Keratinocyte (primary cell): Measurements from ENCODE around the gene ATP1B2. TPM values are rescaled to one million over a fixed set of nuclear protein-coding genes. Genes with fewer than 3 reads are reported as not detected.
A peak's percentile ranks its signal among the peaks of the same experiment; 100 is the strongest.

ENCODE experiments used
- DNase-seq: peaks from one replicate; pipeline ENCODE4 v3.0.0-alpha.2; 2011; ENCODE audit warnings: low read depth, missing footprints, low spot score
- FAIRE-seq: peaks from 2 replicates; lab custom pipeline; 2011; peaks lifted over from hg19 to GRCh38; lab: Jason Lieb, UNC
- H2AFZ ChIP-seq: 2 replicates; pipeline ENCODE4 v1.6.0; 2012; ENCODE audit warnings: low read length, control low read depth, inconsistent platforms; ENCODE audit not compliant: control insufficient read depth
- H3K27ac ChIP-seq: 2 replicates; pipeline ENCODE4 v1.5.1; 2011; ENCODE audit warnings: low read length; ENCODE audit not compliant: control insufficient read depth, insufficient read depth
- H3K27me3 ChIP-seq: 3 replicates; pipeline ENCODE4 v1.6.0; 2011; ENCODE audit warnings: low read length; ENCODE audit not compliant: control insufficient read depth, insufficient read depth; ENCODE audit errors: extremely low read depth
- H3K36me3 ChIP-seq, 2 experiments: 2 replicates in 1 of 2; 3 replicates in 1 of 2; pipeline ENCODE4 v1.5.1; 2011; ENCODE audit warnings: low read length in 2 of 2, mild to moderate bottlenecking in 1 of 2; ENCODE audit not compliant: control insufficient read depth in 2 of 2, insufficient read depth in 2 of 2; ENCODE audit errors: extremely low read depth in 1 of 2
- H3K4me1 ChIP-seq: 3 replicates; pipeline ENCODE4 v1.5.1; 2011; ENCODE audit warnings: low read length; ENCODE audit not compliant: control insufficient read depth, insufficient read depth; ENCODE audit errors: extremely low read depth
- H3K4me2 ChIP-seq: 3 replicates; pipeline ENCODE4 v1.6.0; 2011; ENCODE audit warnings: low read depth, low read length; ENCODE audit not compliant: control insufficient read depth, insufficient read depth; ENCODE audit errors: extremely low read depth
- H3K4me3 ChIP-seq, 3 experiments: fragments of 200-600 bp in 1 of 3; sonication (generic) in 1 of 3; 2 replicates in 2 of 3; 3 replicates in 1 of 3; pipeline ENCODE4 v1.5.1; 2011 to 2016; ENCODE audit warnings: low read length in 3 of 3, mild to moderate bottlenecking in 3 of 3, control low read depth in 2 of 3, inconsistent platforms in 1 of 3, low read depth in 1 of 3, mixed read lengths in 1 of 3, mixed run types in 1 of 3, moderate library complexity in 1 of 3; ENCODE audit not compliant: control insufficient read depth in 2 of 3, insufficient read depth in 2 of 3; ENCODE audit errors: extremely low read depth in 1 of 3
- H3K79me2 ChIP-seq: 2 replicates; pipeline ENCODE4 v1.6.0; 2012; ENCODE audit warnings: low read length; ENCODE audit not compliant: control insufficient read depth, insufficient read depth
- H3K9ac ChIP-seq: 3 replicates; pipeline ENCODE4 v1.6.0; 2011; ENCODE audit warnings: low read length; ENCODE audit not compliant: control insufficient read depth, insufficient read depth; ENCODE audit errors: extremely low read depth
- H3K9me1 ChIP-seq: 3 replicates; pipeline ENCODE4 v1.6.0; 2011; ENCODE audit warnings: low read length; ENCODE audit not compliant: control insufficient read depth, insufficient read depth; ENCODE audit errors: extremely low read depth
- H3K9me3 ChIP-seq: 2 replicates; pipeline ENCODE4 v1.5.1; 2012; ENCODE audit warnings: low read depth, low read length; ENCODE audit not compliant: control insufficient read depth
- H4K20me1 ChIP-seq: 3 replicates; pipeline ENCODE4 v1.6.0; 2011; ENCODE audit warnings: low read length; ENCODE audit not compliant: control insufficient read depth, insufficient read depth; ENCODE audit errors: extremely low read depth
- CTCF ChIP-seq, 3 experiments: IDR thresholded peaks in 1 of 3; conservative IDR thresholded peaks in 1 of 3; optimal IDR thresholded peaks in 1 of 3; 2 replicates in 2 of 3; 3 replicates in 1 of 3; pipeline versions ENCODE3 to v1.5.1; 2011; ENCODE audit warnings: low read length in 3 of 3, mild to moderate bottlenecking in 3 of 3, moderate library complexity in 2 of 3, control low read depth in 1 of 3, inconsistent platforms in 1 of 3; ENCODE audit not compliant: insufficient read depth in 2 of 3; ENCODE audit errors: extremely low read depth in 1 of 3
- EZH2 ChIP-seq: IDR thresholded peaks from one replicate; pipeline ENCODE4 v1.6.1; 2012; ENCODE audit warnings: inconsistent platforms, mild to moderate bottlenecking, low read length, moderate library complexity
- dilution Hi-C: fragments of 300-500 bp; cut with MboI; formaldehyde crosslinking; loops from one replicate; pipeline ENCODE4 v1.7.0; 2020; ENCODE audit warnings: low sequenced_read_pairs; ENCODE audit not compliant: extremely low pct_ligation_motif_present
- polyA plus RNA-seq, 5 experiments: library from polyadenylated mRNA; depleted of rRNA in 3 of 5; stranded (reverse) in 3 of 5; stranded (forward) in 1 of 5; unstranded in 1 of 5; fragments of >200 nt; gene quantifications; 1 replicate in 1 of 5; 2 replicates in 3 of 5; 3 replicates in 1 of 5; pipeline versions ENCODE4 v1.2.1 to v1.2.3, GENCODE V29; 2011 to 2012; ENCODE audit warnings: missing spikeins in 2 of 5, low read depth in 1 of 5, low replicate concordance in 1 of 5

ATP1B2 gene
- polyA plus RNA-seq, 1 donor (not counting 4 experiments of a cell fraction or from before 2014, with no cell fraction given), result not detected

- H3K27ac ChIP-seq, result peak within 1 kb of the TSS; percentile 97
- TF ChIP-seq CTCF (optimal IDR thresholded peaks at IDR 0.05 in 1 of 3, IDR thresholded peaks at IDR 0.05 in 1 of 3, conservative IDR thresholded peaks at IDR 0.05 in 1 of 3; ENCODE audit: extremely low read depth in 1 of 3, insufficient read depth in 2 of 3, low read length in 3 of 3), result peak; percentile 85 to 95 (median 91)
- no peak for TF ChIP-seq EZH2
- H3K4me1 ChIP-seq, result peaks cover 18% of the 10 kb centered on the region
- peaks cover 2% of the 10 kb centered on the region for H3K9me1 ChIP-seq
- H3K27me3 ChIP-seq, result no peaks in the 10 kb centered on the region
- H3K36me3 ChIP-seq, result peaks cover 7% of the 10 kb centered on the region in 2 experiments
- FAIRE-seq (peak; percentile 69), DNase-seq (peak; percentile 83)
- H4K20me1 ChIP-seq, result no peaks in the 10 kb centered on the region
- H3K4me2 ChIP-seq, result peak within 1 kb of the TSS; percentile 99
- peaks cover 46% of the 10 kb centered on the region for H3K79me2 ChIP-seq
- peak within 1 kb of the TSS; percentile 100 for H3K9ac ChIP-seq
- peak within 1 kb of the TSS; percentile 73 to 100 (median 98) for H3K4me3 ChIP-seq
- no peaks in the 10 kb centered on the region for H3K9me3 ChIP-seq
- H2AFZ ChIP-seq, result peak within 1 kb of the TSS; percentile 93
- dilution Hi-C loops, result no loop called here
Observed at GRCh38 chr17:7687908-7688807, 37.4 kb downstream of the ATP1B2 start, which contains the start of gene WRAP53. TSS of gene WRAP53 (plus strand) at chr17:7688477. CDS start at chr17:7688649, 172 bp downstream.

- H3K9me1 ChIP-seq, result peaks cover 2% of the 10 kb centered on the region
- H4K20me1 ChIP-seq, result no peaks in the 10 kb centered on the region
- peaks cover 39% of the 10 kb centered on the region for H3K79me2 ChIP-seq
- peak overlapping the region; percentile 65 for H3K27ac ChIP-seq
- H3K27me3 ChIP-seq, result no peaks in the 10 kb centered on the region
- H3K4me2 ChIP-seq, result peak overlapping the region; percentile 94
- FAIRE-seq, result no peak
- no peaks in the 10 kb centered on the region for H3K9me3 ChIP-seq
- H3K4me1 ChIP-seq, result peaks cover 18% of the 10 kb centered on the region
- H2AFZ ChIP-seq, result peak overlapping the region; percentile 93
- H3K36me3 ChIP-seq, result peaks cover 7% of the 10 kb centered on the region in 2 experiments
- peak overlapping the region; percentile 73 to 99 (median 97) for H3K4me3 ChIP-seq
- peak overlapping the region; percentile 90 for H3K9ac ChIP-seq
- dilution Hi-C loops, result no loop called here
- no peak for DNase-seq
- TF ChIP-seq EZH2, result no peak
- TF ChIP-seq CTCF (optimal IDR thresholded peaks at IDR 0.05 in 1 of 3, IDR thresholded peaks at IDR 0.05 in 1 of 3, conservative IDR thresholded peaks at IDR 0.05 in 1 of 3; ENCODE audit: extremely low read depth in 1 of 3, insufficient read depth in 2 of 3, low read length in 3 of 3), result no peak
Observed at GRCh38 chr17:7688808-7689316, 38.1 kb downstream of the ATP1B2 start.
